Breast epithelium (tissue), 3 donors: ENCODE data around the gene MOB3A.

Source experiments
- POLR2A ChIP-seq: fragments of 450-650 bp; IDR thresholded peaks from one replicate; pipeline ENCODE4 v1.6.1; 2016; ENCODE audit warnings: antibody characterized with exemption, mild to moderate bottlenecking, moderate library complexity
- TF ChIP-seq, protein P1 (sequence below), 3 donors: fragments of 450-650 bp; IDR thresholded peaks; one replicate each; pipeline ENCODE4 v1.5.1; 2016 to 2017; ENCODE audit warnings: antibody characterized with exemption in 3 of 3, mild to moderate bottlenecking in 3 of 3, moderate library complexity in 3 of 3

DNA sequence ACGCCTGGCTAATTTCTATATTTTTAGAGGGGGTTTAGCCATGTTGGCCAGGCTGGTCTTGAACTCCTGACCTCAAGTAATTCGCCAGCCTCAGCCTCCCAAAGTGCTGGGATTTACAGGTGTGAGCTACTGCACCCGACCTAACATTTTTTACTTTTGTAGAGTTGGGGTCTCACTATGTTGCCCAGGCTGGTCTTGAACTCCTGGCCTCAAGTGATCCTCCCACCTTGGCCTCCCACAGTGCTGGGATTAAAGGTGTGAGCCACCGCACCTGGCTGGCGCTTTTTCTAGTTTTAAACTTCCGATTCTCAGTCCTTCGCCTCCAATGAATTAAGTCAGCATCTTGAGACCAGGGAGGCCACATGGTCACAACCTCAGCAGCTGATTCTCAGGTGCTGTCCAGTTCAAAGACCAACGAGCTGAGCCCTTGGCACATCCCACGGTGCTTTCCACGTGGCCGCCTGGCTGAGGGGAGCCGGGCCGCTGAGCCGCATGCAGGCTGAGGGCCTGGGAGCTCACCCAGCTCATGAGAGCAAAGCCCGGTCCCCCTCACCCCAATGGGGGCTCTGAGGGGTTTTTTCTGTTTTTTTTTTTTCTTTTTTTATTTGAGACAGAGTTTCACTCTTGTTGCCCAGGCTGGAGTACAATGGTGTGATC is 46.2 kb upstream of the MOB3A start:
- TF ChIP-seq, protein P1, sequence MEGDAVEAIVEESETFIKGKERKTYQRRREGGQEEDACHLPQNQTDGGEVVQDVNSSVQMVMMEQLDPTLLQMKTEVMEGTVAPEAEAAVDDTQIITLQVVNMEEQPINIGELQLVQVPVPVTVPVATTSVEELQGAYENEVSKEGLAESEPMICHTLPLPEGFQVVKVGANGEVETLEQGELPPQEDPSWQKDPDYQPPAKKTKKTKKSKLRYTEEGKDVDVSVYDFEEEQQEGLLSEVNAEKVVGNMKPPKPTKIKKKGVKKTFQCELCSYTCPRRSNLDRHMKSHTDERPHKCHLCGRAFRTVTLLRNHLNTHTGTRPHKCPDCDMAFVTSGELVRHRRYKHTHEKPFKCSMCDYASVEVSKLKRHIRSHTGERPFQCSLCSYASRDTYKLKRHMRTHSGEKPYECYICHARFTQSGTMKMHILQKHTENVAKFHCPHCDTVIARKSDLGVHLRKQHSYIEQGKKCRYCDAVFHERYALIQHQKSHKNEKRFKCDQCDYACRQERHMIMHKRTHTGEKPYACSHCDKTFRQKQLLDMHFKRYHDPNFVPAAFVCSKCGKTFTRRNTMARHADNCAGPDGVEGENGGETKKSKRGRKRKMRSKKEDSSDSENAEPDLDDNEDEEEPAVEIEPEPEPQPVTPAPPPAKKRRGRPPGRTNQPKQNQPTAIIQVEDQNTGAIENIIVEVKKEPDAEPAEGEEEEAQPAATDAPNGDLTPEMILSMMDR (IDR thresholded peaks at IDR 0.05): no peak
- no peak for TF ChIP-seq POLR2A
